GM06990 (cell line): ENCODE results near the gene USP47.
A peak's percentile ranks its signal among the peaks of the same experiment; 100 is the strongest.

Experiments used
- DNase-seq: peaks from one replicate; pipeline ENCODE4 v3.0.0-alpha.2; 2011; ENCODE audit not compliant: insufficient read length; ENCODE audit errors: extremely low read depth
- H3K27me3 ChIP-seq: replicated peaks from 2 replicates; pipeline ENCODE4 v1.6.0; 2011; ENCODE audit warnings: low read length; ENCODE audit not compliant: control insufficient read depth, insufficient read depth
- H3K36me3 ChIP-seq: 2 replicates; pipeline ENCODE4 v1.5.1; 2011; ENCODE audit warnings: low read length; ENCODE audit not compliant: control insufficient read depth, insufficient read depth
- H3K4me3 ChIP-seq: replicated peaks from 2 replicates; pipeline ENCODE4 v1.5.1; 2011; ENCODE audit warnings: low read depth, mild to moderate bottlenecking, control low read depth, low read length
- CTCF ChIP-seq: IDR thresholded peaks from 2 replicates; pipeline ENCODE4 v1.5.1; 2011; ENCODE audit warnings: low read length, control low read depth, mild to moderate bottlenecking, inconsistent platforms; ENCODE audit not compliant: insufficient read depth, poor library complexity, severe bottlenecking

The USP47 gene

DNA sequence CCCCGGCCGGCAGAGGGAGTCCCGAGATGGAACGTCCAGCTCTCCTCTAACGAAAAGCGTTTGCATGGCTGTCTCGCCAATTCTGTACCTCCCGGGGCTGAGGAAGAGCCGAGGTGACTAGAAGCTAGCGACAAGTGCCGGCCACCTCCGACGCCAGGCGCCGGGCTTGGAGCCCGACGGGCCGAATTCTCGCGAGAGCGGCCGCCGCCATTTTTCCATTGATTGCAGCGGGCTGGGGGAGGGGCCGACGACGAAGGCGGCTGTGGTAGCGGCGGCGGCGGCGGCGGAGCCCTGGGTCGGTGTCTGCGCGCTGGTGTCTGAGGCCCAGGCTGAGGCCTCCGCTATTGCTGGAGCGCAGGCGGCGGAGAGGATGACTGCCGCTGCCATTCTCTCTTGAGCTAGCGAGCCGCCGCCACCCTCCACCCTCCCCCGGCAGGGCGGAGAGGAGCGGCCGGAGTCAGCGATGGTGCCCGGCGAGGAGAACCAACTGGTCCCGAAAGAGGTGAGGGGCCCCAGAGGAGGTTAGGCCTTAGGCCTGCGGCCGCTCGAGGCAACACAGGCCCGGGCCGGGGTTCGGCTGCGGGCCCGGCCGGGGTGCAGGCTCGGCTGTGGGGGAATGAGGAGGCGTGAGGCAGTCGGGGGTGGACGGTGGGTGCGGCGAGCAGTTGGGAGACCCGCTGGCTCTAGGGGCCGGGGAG, at the start of gene USP47:
TSS of gene USP47 (plus strand) at position 250 of the 698 bp plus-strand sequence. CDS start at position 464, 214 bp downstream.
- peak within 1 kb of the TSS; percentile 72 for H3K4me3 ChIP-seq
- DNase-seq = peak; percentile 91
- H3K36me3 ChIP-seq = no peaks in the 10 kb centered on the region
- TF ChIP-seq CTCF = peak; percentile 40
- no peaks in the 10 kb centered on the region for H3K27me3 ChIP-seq

- no peak for DNase-seq
- H3K27me3 ChIP-seq = no peaks in the 10 kb centered on the region
- TF ChIP-seq CTCF = no peak
- no peak overlapping the region for H3K4me3 ChIP-seq
- H3K36me3 ChIP-seq = no peaks in the 10 kb centered on the region
Observed at GRCh38 chr11:11793073-11793472, 48.7 kb upstream of the USP47 start.

GRCh38 chr11:11798586-11799438, 43.0 kb upstream of the USP47 start:
- DNase-seq = peak; percentile 25
- Histone ChIP-seq H3K36me3 (no peaks in the 10 kb centered on the region), H3K4me3 (no peak overlapping the region), H3K27me3 (no peaks in the 10 kb centered on the region)
- peak; percentile 67 for TF ChIP-seq CTCF

DNA sequence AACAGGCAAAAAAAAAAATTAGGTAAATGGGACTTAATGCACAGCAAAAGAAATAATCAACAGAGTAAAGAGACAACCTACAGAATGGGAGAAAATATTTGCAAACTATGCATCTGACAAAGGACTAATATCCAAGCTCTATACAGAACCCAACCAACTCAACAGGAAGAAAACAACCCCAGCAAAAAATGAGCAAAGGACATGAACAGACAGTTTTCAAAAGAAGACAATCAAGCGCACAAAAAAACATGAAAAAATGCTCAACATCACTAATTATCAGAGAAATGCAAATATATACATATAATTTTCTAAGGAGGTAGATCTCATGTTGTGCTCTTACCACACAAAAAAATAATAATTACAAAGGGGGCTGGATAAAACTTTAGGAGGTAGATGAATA, 36.5 kb upstream of the USP47 start:
- Histone ChIP-seq H3K36me3 (no peaks in the 10 kb centered on the region), H3K4me3 (no peak overlapping the region), H3K27me3 (no peaks in the 10 kb centered on the region)
- DNase-seq = no peak
- no peak for TF ChIP-seq CTCF

- TF ChIP-seq CTCF = no peak
- no peak for DNase-seq
- Histone ChIP-seq H3K36me3 (no peaks in the 10 kb centered on the region), H3K27me3 (no peaks in the 10 kb centered on the region), H3K4me3 (no peak overlapping the region)
Observed at GRCh38 chr11:11806074-11806473, 35.7 kb upstream of the USP47 start.
